ENCODE measurements around the gene SNRK. TPM values are rescaled to one million over a fixed set of nuclear protein-coding genes. Genes with fewer than 3 reads are reported as not detected.

SNRK gene
- total RNA-seq, 2 donors from 2014 or later = 22.7 to 31.2 TPM

DNA sequence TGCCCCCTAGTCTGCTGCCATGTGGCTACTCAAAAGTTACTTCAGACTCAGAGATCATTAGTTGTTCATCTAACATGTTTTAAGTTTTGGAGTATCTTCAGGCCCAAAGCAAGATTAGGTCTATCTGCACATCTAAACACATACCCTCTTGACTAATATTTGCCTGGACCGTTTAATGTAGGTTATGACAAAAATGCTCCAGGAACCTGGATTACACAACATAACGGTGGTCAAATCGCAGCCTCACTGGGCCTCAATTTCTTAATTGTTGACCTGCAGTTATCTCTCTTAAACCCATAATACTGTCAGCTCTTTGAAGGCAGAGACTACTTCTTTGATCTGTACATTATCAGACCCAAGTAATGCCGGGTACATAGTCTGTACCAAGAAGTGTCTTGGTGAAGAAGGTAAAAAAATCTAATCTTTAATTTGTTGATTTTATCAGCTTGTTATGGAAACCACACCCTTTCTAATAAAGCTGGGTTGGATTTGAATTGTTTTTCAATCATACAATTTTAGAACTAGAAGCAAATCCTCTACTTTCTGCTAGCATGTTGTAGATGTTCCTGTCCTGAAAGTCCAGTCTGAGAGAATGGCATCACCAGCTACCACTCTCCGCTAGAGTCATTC is 3.6 kb downstream of the SNRK start:
- TF ChIP-seq, protein P1, sequence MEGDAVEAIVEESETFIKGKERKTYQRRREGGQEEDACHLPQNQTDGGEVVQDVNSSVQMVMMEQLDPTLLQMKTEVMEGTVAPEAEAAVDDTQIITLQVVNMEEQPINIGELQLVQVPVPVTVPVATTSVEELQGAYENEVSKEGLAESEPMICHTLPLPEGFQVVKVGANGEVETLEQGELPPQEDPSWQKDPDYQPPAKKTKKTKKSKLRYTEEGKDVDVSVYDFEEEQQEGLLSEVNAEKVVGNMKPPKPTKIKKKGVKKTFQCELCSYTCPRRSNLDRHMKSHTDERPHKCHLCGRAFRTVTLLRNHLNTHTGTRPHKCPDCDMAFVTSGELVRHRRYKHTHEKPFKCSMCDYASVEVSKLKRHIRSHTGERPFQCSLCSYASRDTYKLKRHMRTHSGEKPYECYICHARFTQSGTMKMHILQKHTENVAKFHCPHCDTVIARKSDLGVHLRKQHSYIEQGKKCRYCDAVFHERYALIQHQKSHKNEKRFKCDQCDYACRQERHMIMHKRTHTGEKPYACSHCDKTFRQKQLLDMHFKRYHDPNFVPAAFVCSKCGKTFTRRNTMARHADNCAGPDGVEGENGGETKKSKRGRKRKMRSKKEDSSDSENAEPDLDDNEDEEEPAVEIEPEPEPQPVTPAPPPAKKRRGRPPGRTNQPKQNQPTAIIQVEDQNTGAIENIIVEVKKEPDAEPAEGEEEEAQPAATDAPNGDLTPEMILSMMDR (IDR thresholded peaks at IDR 0.05) = no peak
- DNase-seq (ENCODE audit: low spot score) = no peak
- no peaks in the 10 kb centered on the region for H3K9me3 ChIP-seq

DNA sequence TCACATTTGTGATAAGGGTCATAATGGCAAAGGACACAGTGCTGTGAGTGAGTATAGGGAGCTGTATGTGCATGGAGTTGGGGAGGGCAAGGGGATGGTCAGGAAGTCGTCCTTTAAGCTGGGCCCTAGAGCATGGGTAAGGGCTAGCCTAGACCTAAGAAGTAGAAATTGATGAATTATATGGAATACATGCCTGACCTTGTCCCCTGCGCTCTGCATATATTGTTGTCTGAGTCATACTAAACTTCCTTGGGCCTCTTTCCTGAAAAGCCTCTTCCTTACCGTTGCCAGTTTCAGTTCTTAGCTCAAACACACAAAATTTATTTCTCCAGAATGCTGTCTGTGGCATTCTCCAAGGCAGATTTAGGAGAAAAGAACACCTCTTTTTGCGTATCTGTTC is 4.6 kb downstream of the SNRK start:
- TF ChIP-seq, protein P1 (IDR thresholded peaks at IDR 0.05) = no peak
- Histone ChIP-seq H3K4me1 (peaks cover 0 to 80% of the 10 kb centered on the region in 2 donors), H3K9me3 (no peaks in the 10 kb centered on the region), H3K36me3 (no peaks in the 10 kb centered on the region), H3K27me3 (no peaks in the 10 kb centered on the region), H3K27ac (no peak overlapping the region), H3K4me3 (no peak overlapping the region)
- DNase-seq (ENCODE audit: low spot score) = no peak

More for the DNA sequence above, 3.6 kb downstream of the SNRK start:
- H3K27ac ChIP-seq = peak overlapping the region; percentile 70 to 85
- peak overlapping the region in 1 of 2 donors; percentile 55 for H3K4me3 ChIP-seq
- H3K36me3 ChIP-seq = no peaks in the 10 kb centered on the region
- H3K27me3 ChIP-seq = no peaks in the 10 kb centered on the region
- H3K4me1 ChIP-seq = peaks cover 0 to 75% of the 10 kb centered on the region in 2 donors

DNA sequence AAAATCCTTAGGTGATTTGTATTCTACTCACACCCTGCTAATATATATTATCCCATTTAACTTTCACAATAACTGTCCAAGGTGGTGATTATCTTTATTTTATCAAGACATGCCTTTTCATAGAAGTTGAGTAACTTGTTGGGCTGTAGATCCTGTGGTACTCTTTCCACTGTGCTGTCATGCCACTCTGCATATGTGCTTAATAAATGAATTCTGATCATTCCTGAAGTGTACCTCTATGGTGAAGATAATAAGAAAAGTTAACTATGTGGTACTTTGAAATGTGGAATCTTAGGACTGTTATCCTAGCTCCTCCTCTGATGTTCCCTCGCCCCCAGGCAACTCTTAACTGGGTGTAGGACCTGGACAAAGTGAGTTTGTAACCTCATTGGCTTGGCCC is 5.2 kb downstream of the SNRK start:
- TF ChIP-seq, protein P1 (IDR thresholded peaks at IDR 0.05) = no peak
- H3K9me3 ChIP-seq = no peaks in the 10 kb centered on the region
- no peak for DNase-seq (ENCODE audit: low spot score)
- H3K27ac ChIP-seq = no peak overlapping the region
- no peaks in the 10 kb centered on the region for H3K27me3 ChIP-seq
- peaks cover 0 to 84% of the 10 kb centered on the region in 2 donors for H3K4me1 ChIP-seq
- no peak overlapping the region for H3K4me3 ChIP-seq
- H3K36me3 ChIP-seq = no peaks in the 10 kb centered on the region

DNA sequence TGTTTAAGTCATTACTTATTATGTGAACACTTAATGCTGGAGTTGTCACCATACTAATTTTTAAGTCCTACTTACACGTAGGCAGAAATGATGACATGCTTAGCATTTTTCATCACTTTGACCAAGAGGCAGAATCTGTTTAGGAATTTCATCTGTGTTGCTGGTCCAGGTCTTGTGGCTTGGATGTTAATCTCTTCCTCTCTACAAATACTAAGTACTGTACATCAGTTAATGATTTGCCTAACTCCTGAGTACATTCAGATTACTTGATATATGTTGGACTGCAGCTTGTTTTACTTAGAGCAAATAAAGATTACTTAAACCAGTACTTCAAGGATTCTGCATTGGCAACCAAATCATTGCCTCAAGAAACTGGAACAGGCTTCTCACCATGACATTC is 8.6 kb downstream of the SNRK start:
- no peak overlapping the region for H3K27ac ChIP-seq
- no peaks in the 10 kb centered on the region for H3K36me3 ChIP-seq
- H3K27me3 ChIP-seq = no peaks in the 10 kb centered on the region
- TF ChIP-seq, protein P1 (IDR thresholded peaks at IDR 0.05) = no peak
- H3K4me1 ChIP-seq = peaks cover 0 to 90% of the 10 kb centered on the region in 2 donors
- H3K9me3 ChIP-seq = no peaks in the 10 kb centered on the region
- H3K4me3 ChIP-seq = no peak overlapping the region
- no peak for DNase-seq (ENCODE audit: low spot score)

DNA sequence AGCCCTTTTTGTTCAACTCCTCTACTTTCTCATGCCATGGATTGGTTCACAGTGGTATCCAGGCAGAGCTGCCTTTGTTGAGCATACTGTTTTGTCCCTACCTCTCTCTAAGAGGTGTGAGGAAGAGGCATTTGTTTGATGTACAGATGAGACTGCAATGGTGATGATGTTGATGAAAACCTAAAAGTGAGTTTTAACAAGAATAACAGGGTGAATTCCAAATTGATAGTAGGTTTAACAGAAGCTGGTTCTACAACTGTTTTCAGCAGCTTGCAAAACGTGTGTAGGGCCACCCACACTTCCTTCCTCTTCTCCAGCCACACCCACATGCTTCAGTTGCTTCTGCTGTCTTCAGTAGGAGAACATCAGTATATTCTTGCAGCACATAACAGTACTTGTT is 10.2 kb downstream of the SNRK start:
- peaks cover 0 to 82% of the 10 kb centered on the region in 2 donors for H3K4me1 ChIP-seq
- no peaks in the 10 kb centered on the region for H3K9me3 ChIP-seq
- H3K4me3 ChIP-seq = no peak overlapping the region
- no peaks in the 10 kb centered on the region for H3K27me3 ChIP-seq
- H3K27ac ChIP-seq = no peak overlapping the region
- no peaks in the 10 kb centered on the region for H3K36me3 ChIP-seq
- TF ChIP-seq, protein P1 (IDR thresholded peaks at IDR 0.05) = no peak
- no peak for DNase-seq (ENCODE audit: low spot score)

DNA sequence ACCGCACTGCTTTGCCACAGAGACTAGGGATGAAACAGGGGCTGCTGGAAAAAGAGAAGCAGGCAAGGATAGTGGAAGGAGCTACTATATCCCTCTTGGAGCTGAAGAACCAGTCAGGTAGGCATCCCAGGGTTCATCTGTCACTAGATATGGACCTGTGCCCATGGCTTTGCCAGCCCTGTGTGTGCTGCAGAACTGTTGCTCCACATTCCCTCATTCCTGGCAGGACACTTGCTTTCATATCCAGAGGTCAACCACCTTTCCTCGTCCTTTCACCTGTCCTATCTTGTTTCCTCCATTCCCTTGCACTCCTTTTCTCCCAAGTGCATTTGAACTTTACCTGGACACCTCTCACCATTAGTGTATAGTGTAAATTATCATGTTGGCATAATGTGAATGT is 12.0 kb downstream of the SNRK start:
- no peak for DNase-seq (ENCODE audit: low spot score)
- H3K4me1 ChIP-seq = peaks cover 0 to 65% of the 10 kb centered on the region in 2 donors
- TF ChIP-seq, protein P1 (IDR thresholded peaks at IDR 0.05) = no peak
- no peaks in the 10 kb centered on the region for H3K9me3 ChIP-seq
- peak overlapping the region in 1 of 2 donors; percentile 51 for H3K27ac ChIP-seq
- H3K36me3 ChIP-seq = peaks cover 5% of the 10 kb centered on the region
- no peaks in the 10 kb centered on the region for H3K27me3 ChIP-seq
- H3K4me3 ChIP-seq = no peak overlapping the region
